Neural progenitor cell (in vitro differentiated cells): ENCODE data around the gene CTIF.

ENCODE experiments used
- CTCF ChIP-seq: fragments of 200-600 bp; sonication (generic); IDR thresholded peaks from 2 replicates; pipeline ENCODE4 v1.5.1; 2017; ENCODE audit warnings: antibody characterized with exemption, mild to moderate bottlenecking
- EZH2 ChIP-seq: fragments of 200-600 bp; sonication (generic); IDR thresholded peaks from 2 replicates; pipeline ENCODE4 v1.6.1; 2017; ENCODE audit warnings: antibody characterized with exemption, mild to moderate bottlenecking, moderate library complexity

GRCh38 chr18:48566589-48566988, 27.8 kb downstream of the CTIF start:
- TF ChIP-seq CTCF (no peak), EZH2 (no peak)
